ENCODE results near the gene SKI. TPM values are rescaled to one million over a fixed set of nuclear protein-coding genes. Genes with fewer than 3 reads are reported as not detected.

SKI gene
- total RNA-seq, 1 donor = 36.6 TPM

DNA sequence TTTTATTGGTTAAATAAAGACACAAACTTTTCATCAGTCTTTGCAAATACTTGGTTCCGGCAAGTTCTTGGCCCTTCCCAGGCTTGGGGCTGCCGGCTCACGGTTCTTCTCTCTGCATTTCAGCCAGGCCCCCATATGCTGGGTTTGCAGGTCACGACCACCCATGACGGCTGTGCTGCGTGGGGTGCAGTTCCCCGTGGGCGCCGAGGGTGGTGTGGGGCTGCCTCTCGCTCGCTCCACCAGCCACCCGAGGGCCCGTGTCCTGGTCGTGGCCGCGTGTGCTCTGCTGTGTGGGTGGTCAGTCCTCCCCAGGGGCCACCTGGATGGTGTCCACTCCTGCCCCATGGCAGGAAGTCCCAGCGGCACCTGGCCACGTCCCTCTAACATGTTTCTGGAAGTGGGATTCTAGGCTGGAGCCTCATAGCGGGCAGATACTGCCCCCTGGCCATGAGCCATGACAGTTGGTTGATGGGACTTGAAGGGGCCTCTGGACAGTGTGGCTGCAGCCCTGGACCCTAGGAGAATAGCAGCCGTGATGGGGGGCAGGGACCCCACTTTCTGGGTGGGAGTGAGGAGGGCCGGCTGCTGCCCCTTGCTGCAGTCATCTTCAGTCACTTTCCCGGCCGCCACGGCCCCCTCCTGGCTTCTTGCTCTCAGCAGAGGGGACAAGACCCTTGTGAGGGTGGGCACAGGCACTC, 46.3 kb downstream of the SKI start:
- H3K4me3 ChIP-seq (ENCODE audit: low read depth, low read length) = no peak overlapping the region
- TF ChIP-seq, protein P1, sequence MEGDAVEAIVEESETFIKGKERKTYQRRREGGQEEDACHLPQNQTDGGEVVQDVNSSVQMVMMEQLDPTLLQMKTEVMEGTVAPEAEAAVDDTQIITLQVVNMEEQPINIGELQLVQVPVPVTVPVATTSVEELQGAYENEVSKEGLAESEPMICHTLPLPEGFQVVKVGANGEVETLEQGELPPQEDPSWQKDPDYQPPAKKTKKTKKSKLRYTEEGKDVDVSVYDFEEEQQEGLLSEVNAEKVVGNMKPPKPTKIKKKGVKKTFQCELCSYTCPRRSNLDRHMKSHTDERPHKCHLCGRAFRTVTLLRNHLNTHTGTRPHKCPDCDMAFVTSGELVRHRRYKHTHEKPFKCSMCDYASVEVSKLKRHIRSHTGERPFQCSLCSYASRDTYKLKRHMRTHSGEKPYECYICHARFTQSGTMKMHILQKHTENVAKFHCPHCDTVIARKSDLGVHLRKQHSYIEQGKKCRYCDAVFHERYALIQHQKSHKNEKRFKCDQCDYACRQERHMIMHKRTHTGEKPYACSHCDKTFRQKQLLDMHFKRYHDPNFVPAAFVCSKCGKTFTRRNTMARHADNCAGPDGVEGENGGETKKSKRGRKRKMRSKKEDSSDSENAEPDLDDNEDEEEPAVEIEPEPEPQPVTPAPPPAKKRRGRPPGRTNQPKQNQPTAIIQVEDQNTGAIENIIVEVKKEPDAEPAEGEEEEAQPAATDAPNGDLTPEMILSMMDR (IDR thresholded peaks at IDR 0.05; ENCODE audit: insufficient read depth, low read length) = no peak
- DNase-seq (ENCODE audit: low read depth) = no peak

- no peak overlapping the region for H3K4me3 ChIP-seq (ENCODE audit: low read depth, low read length)
- DNase-seq (ENCODE audit: low read depth) = no peak
- TF ChIP-seq, protein P1 (IDR thresholded peaks at IDR 0.05; ENCODE audit: insufficient read depth, low read length) = no peak
Measured at GRCh38 chr1:2274929-2275475, 46.9 kb downstream of the SKI start.

GRCh38 chr1:2275796-2276536, 47.8 kb downstream of the SKI start:
- TF ChIP-seq, protein P1 (IDR thresholded peaks at IDR 0.05; ENCODE audit: insufficient read depth, low read length) = no peak
- peak; percentile 65 for DNase-seq (ENCODE audit: low read depth)
- no peak overlapping the region for H3K4me3 ChIP-seq (ENCODE audit: low read depth, low read length)

- DNase-seq (ENCODE audit: low read depth) = peak; percentile 84
- TF ChIP-seq, protein P1 (IDR thresholded peaks at IDR 0.05; ENCODE audit: insufficient read depth, low read length) = no peak
- no peak overlapping the region for H3K4me3 ChIP-seq (ENCODE audit: low read depth, low read length)
Measured at GRCh38 chr1:2276803-2277580, 48.9 kb downstream of the SKI start.

- DNase-seq (ENCODE audit: low read depth) = no peak
- TF ChIP-seq, protein P1 (IDR thresholded peaks at IDR 0.05; ENCODE audit: insufficient read depth, low read length) = no peak
- H3K4me3 ChIP-seq (ENCODE audit: low read depth, low read length) = no peak overlapping the region
Measured at GRCh38 chr1:2277741-2278488, 49.8 kb downstream of the SKI start.
